LNCaP clone FGC (cell line): Measurements from ENCODE around the gene AGMO.

Source experiments
- DNase-seq: peaks from one replicate; pipeline ENCODE4 v3.0.0-alpha.2; 2011; ENCODE audit warnings: low read depth
- H3K4me3 ChIP-seq: 2 replicates; pipeline ENCODE4 v1.5.1; 2011; ENCODE audit warnings: mild to moderate bottlenecking, low read depth, low read length, control low read depth
- TF ChIP-seq, protein P1 (sequence below): IDR thresholded peaks from 2 replicates; pipeline ENCODE4 v1.5.1; 2012; ENCODE audit warnings: mild to moderate bottlenecking; ENCODE audit not compliant: control insufficient read depth, insufficient read depth; ENCODE audit errors: extremely low read depth

Gene AGMO

DNA sequence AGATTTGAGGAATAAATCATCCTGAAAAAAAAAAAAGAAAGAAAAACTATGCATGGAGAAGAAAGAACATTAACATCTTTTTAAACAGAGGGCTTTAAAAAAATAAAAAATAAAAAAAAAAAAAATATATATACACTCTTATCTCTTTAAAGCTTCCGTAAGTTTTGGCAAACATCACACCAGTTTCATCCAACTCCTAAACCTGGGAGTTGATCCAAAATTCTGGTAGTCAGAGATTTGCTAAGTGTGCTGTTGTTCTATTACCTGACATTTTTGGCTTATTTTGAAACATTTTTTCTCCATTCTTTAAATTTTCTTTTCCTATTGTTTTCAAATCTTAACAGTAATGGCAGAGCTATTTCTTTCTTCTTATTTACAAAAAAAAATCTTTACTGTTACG lies 273.1 kb downstream of the AGMO start:
- peak; percentile 3 for DNase-seq
- no peak overlapping the region for H3K4me3 ChIP-seq

DNA sequence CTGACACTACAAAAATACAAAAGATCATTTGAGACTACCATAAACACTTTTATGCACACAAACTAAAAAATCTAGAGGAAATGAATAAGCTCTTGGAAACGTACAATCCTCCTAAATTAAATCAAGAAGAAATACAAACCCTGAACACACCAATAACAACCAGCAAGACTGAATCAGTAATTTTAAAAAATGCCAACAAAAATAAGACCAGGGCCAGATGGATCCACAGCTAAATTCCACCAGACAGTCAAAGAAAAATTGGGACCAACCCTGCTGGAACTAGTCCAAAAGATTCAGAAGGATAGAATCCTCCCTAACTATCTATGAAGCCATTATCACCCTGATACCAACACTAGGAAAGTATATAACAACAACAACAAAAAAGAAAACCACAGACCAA lies 277.4 kb downstream of the AGMO start:
- TF ChIP-seq, protein P1, sequence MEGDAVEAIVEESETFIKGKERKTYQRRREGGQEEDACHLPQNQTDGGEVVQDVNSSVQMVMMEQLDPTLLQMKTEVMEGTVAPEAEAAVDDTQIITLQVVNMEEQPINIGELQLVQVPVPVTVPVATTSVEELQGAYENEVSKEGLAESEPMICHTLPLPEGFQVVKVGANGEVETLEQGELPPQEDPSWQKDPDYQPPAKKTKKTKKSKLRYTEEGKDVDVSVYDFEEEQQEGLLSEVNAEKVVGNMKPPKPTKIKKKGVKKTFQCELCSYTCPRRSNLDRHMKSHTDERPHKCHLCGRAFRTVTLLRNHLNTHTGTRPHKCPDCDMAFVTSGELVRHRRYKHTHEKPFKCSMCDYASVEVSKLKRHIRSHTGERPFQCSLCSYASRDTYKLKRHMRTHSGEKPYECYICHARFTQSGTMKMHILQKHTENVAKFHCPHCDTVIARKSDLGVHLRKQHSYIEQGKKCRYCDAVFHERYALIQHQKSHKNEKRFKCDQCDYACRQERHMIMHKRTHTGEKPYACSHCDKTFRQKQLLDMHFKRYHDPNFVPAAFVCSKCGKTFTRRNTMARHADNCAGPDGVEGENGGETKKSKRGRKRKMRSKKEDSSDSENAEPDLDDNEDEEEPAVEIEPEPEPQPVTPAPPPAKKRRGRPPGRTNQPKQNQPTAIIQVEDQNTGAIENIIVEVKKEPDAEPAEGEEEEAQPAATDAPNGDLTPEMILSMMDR: no peak
- no peak overlapping the region for H3K4me3 ChIP-seq
- DNase-seq: no peak

More for the DNA sequence above, 273.1 kb downstream of the AGMO start:
- TF ChIP-seq, protein P1: no peak

DNA sequence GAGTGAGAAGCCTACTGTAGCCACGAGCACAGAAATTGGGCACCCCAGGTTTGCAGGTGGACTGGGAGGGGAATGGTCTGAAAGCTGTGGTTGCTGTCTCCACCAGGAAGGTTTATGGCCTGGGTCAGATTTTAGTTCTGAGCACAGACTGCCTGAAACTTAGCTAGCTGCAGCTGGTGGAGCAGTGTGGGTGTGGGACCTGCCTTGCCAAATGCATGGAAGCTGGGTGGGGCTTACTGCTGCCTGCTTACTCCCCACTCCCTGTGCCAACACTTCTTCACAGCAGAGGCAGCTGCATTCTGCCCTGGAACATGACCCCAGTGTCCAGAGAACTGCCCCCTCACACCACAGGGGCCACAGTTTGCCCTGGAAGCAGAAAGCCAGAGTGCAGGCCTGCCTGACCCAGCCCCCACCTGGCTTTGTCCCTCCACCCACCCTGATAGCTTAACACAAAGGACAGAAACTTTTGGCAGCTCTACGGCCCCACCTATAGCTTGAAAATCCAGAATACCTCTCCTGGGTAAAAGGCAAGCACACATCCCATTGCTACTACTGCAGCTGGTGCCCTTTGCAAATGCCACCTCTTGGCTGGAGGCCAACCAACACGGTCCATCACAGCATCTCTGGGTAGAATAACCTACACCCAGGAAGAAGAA lies 281.6 kb downstream of the AGMO start:
- H3K4me3 ChIP-seq: no peak overlapping the region
- TF ChIP-seq, protein P1: no peak
- no peak for DNase-seq

DNA sequence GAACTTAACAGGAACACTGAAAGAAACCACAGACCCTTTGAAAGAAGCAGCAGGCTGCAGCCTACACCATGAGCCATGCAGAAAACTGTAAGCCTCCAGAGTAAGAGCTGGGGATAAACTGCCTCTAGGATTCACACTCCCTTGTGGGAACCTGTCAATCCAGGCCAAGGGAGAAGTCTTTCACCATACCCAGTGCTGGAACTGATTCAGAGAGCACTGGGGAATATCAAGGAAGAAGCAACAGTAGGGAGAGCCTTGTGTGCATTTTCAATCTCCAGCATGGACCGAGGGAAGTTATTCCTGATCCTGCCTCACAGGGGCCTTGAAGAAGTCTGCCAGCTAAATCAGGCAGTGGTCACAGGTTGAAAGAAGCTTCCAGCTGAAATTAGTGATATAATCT lies 282.2 kb downstream of the AGMO start:
- TF ChIP-seq, protein P1: no peak
- H3K4me3 ChIP-seq: no peak overlapping the region
- DNase-seq: no peak

DNA sequence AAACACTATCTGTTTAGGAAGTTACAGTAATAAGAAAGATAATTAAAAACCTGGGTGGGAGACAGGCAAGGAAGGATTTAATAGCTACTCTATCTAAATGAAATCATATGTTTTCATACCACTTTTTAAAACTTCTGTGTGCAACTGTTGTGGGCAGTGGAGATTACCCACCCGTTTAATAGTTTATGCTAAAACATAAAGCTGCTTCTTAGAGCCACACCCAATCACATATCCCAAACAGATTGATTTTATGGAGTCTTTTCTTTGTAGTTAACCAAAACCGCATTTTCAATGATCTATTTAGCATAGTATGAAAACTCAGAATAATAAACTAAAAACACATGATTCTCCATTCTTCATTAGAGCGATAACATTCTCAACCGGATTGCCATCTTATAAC lies 304.1 kb downstream of the AGMO start:
- TF ChIP-seq, protein P1: no peak
- no peak overlapping the region for H3K4me3 ChIP-seq
- no peak for DNase-seq

DNA sequence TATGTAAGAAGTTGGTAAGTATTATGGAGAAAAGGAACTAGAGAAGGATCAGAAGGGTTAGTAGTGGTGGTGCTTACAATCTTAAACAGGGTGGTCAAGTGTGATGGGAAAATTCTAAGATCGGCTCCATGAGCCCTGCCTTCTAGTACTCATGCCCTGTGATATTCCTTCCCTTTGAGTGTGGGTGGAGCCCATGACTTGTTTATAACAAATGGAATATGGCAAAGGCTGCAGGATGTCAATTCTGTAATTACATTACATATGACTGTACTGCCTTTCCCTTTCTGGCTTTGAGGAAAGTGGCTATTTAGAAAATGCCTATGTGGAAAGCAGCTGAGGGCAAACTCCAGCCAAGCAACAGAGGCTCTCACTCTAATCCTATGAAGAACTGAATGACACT lies 309.6 kb downstream of the AGMO start:
- DNase-seq: no peak
- TF ChIP-seq, protein P1: no peak

DNA sequence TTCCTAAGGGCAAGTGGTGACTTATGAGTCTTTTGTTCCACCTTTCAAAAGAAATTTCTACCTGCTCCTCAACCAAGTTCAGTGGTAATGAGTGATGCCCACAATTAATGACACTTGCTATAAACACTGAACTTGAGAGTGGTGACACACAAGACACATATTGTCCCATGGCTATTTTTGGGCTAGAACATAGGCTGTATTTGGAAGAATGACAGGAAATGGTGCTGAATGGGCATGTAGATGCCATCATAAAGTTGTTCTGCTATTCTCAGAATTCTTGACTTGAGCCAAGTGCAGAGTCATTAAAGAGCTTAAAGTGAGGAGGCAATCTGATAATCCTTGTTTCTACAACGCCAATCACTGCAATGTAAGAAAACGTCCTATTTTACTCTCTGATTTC lies 313.3 kb downstream of the AGMO start:
- DNase-seq: no peak
- H3K4me3 ChIP-seq: no peak overlapping the region
- TF ChIP-seq, protein P1: no peak

More for the DNA sequence above, 309.6 kb downstream of the AGMO start:
- no peak overlapping the region for H3K4me3 ChIP-seq
